HG03469 (cell line): ENCODE measurements around the gene THEM4.

ENCODE experiments used
- ATAC-seq: cut with Tn5 transposase; IDR thresholded peaks from one replicate; pipeline ENCODE4 v1.9.1; 2021; ENCODE audit warnings: mild to moderate bottlenecking, moderate library complexity, moderate number of reproducible peaks; ENCODE audit not compliant: unreplicated experiment

THEM4 gene

GRCh38 chr1:151839082-151839412, 70.3 kb downstream of the THEM4 start:
- ATAC-seq, result no peak

GRCh38 chr1:151838222-151839081, 70.9 kb downstream of the THEM4 start:
- no peak for ATAC-seq

GRCh38 chr1:151837884-151838221, 71.5 kb downstream of the THEM4 start:
- no peak for ATAC-seq

GRCh38 chr1:151837197-151837596, 72.1 kb downstream of the THEM4 start:
- no peak for ATAC-seq

GRCh38 chr1:151835596-151835995, 73.7 kb downstream of the THEM4 start:
- ATAC-seq, result no peak

- no peak for ATAC-seq
These were observed 75.1 kb downstream of the THEM4 start for GRCh38 chr1:151834239-151834638.

GRCh38 chr1:151833172-151833900, 76.0 kb downstream of the THEM4 start:
- ATAC-seq, result no peak

GRCh38 chr1:151832318-151832980, 76.9 kb downstream of the THEM4 start:
- no peak for ATAC-seq

GRCh38 chr1:151831605-151832004, 77.7 kb downstream of the THEM4 start, which contains the start of gene RORC:
TSS of gene RORC (minus strand) at chr1:151831802. CDS start at chr1:151831764, 38 bp downstream.
- ATAC-seq, result no peak

- no peak for ATAC-seq
These were observed 78.1 kb downstream of the THEM4 start for GRCh38 chr1:151831256-151831591.

GRCh38 chr1:151830055-151830454, 79.3 kb downstream of the THEM4 start:
- ATAC-seq, result no peak

- no peak for ATAC-seq
These were observed 79.8 kb downstream of the THEM4 start for GRCh38 chr1:151829352-151830046.

GRCh38 chr1:151828921-151829320, 80.4 kb downstream of the THEM4 start:
- no peak for ATAC-seq

- ATAC-seq, result no peak
These were observed 81.5 kb downstream of the THEM4 start for GRCh38 chr1:151827853-151828252.

- ATAC-seq, result no peak
These were observed 83.3 kb downstream of the THEM4 start for GRCh38 chr1:151825751-151826660.

- ATAC-seq, result no peak
These were observed 84.1 kb downstream of the THEM4 start for GRCh38 chr1:151825204-151825603.
